ENCODE results near the gene LRRC8D.

GRCh38 chr1:89892816-89893215 is 72.0 kb downstream of the LRRC8D start:
- TF ChIP-seq CTCF (conservative IDR thresholded peaks at IDR 0.05; ENCODE audit: low read depth, low read length) = no peak
- TF ChIP-seq EZH2 (IDR thresholded peaks at IDR 0.05; ENCODE audit: low read length, unreplicated experiment) = no peak
